Measurements from ENCODE around the gene TXNIP.

DNA sequence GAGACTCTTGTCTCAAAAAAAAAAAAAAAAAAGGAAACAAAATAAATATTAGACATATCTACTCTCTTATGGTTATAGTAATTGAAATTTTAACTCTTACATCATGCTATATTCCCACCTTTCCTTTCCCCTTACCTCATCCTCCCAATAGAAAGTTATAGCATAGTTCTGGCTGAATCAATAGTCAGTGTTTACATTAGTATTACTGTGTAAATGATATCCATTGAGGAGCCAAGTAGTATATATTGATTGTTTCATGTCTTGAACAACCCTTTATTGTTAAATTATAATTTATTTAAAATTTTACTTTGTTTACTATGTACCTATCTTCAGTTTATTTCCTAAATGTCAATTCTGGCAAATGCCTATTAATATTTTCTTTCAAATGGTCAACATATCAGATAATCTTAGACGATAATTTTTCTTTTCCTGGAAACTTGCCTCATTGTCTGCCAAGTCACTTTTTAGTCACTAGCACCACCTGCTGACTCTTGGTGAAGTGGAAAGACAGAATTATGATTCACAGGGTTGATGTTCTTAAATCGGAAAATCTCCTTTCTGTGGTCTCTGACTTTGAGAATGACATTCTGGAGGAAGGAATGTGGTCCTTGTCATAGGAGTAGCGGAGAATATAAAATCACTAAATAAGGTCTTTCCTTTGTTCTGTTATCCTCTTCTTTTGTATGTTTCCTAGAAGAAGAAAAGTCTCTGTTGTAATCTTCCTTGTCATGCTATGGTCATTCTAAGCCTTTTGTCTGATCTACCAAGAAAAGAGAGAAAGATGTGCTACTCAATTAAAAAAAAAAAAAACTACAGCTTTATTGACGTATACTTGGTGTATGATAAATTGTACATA, 16.6 kb upstream of the TXNIP start:
- no peak for TF ChIP-seq POLR2A (IDR thresholded peaks at IDR 0.05)
- TF ChIP-seq, protein P1, sequence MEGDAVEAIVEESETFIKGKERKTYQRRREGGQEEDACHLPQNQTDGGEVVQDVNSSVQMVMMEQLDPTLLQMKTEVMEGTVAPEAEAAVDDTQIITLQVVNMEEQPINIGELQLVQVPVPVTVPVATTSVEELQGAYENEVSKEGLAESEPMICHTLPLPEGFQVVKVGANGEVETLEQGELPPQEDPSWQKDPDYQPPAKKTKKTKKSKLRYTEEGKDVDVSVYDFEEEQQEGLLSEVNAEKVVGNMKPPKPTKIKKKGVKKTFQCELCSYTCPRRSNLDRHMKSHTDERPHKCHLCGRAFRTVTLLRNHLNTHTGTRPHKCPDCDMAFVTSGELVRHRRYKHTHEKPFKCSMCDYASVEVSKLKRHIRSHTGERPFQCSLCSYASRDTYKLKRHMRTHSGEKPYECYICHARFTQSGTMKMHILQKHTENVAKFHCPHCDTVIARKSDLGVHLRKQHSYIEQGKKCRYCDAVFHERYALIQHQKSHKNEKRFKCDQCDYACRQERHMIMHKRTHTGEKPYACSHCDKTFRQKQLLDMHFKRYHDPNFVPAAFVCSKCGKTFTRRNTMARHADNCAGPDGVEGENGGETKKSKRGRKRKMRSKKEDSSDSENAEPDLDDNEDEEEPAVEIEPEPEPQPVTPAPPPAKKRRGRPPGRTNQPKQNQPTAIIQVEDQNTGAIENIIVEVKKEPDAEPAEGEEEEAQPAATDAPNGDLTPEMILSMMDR (IDR thresholded peaks at IDR 0.05), result peak; percentile 43 to 52 (median 49)
